H1 (cell line): Measurements from ENCODE around the gene ABCD4. TPM values are rescaled to one million over a fixed set of nuclear protein-coding genes. Genes with fewer than 3 reads are reported as not detected.

Source experiments
- CTCF ChIA-PET: fragments of 300-600 bp; sonication (Branson Sonifier 250); formaldehyde crosslinking; loops from one replicate; lab custom pipeline; 2021; ENCODE audit not compliant: partially characterized antibody; lab: Charles Lee
- POLR2A ChIA-PET: fragments of 300-600 bp; sonication (Branson Sonifier 250); formaldehyde crosslinking; loops from one replicate; lab custom pipeline; 2021; ENCODE audit warnings: inconsistent platforms; ENCODE audit not compliant: partially characterized antibody; lab: Charles Lee
- DNase-seq, 2 experiments: peaks; one replicate each; pipeline versions ENCODE4 v3.0.0 to v3.0.0-alpha.2; 2010 to 2022; ENCODE audit warnings: low spot score in 2 of 2, low read depth in 1 of 2, mixed read lengths in 1 of 2
- FAIRE-seq: peaks from 2 replicates; lab custom pipeline; 2011; peaks lifted over from hg19 to GRCh38; lab: Jason Lieb, UNC
- H2AFZ ChIP-seq: 2 replicates; pipeline ENCODE4 v1.8.1; 2012; ENCODE audit warnings: low read length, inconsistent platforms
- H2AK5ac ChIP-seq: 2 replicates; pipeline ENCODE4 v1.6.1; 2013; ENCODE audit warnings: low read depth, low read length
- H2BK120ac ChIP-seq: replicated peaks from 2 replicates; pipeline ENCODE3; 2013; ENCODE audit warnings: low read depth, low read length, inconsistent platforms
- H2BK12ac ChIP-seq: 2 replicates; pipeline ENCODE4 v1.6.1; 2013; ENCODE audit warnings: low read depth, low read length
- H2BK15ac ChIP-seq: 2 replicates; pipeline ENCODE4 v1.6.1; 2013; ENCODE audit warnings: low read length
- H2BK20ac ChIP-seq: 2 replicates; pipeline ENCODE4 v1.6.1; 2013; ENCODE audit warnings: low read length
- H2BK5ac ChIP-seq: 2 replicates; pipeline ENCODE4 v1.6.1; 2013; ENCODE audit warnings: low read depth, low read length
- H3K14ac ChIP-seq: 2 replicates; pipeline ENCODE4 v1.6.1; 2013; ENCODE audit warnings: inconsistent platforms; ENCODE audit not compliant: insufficient read length
- H3K18ac ChIP-seq: 2 replicates; pipeline ENCODE4 v1.6.1; 2013; ENCODE audit warnings: low read length; ENCODE audit errors: extremely low read depth
- H3K23ac ChIP-seq: 2 replicates; pipeline ENCODE4 v1.6.1; 2013; ENCODE audit warnings: inconsistent platforms; ENCODE audit not compliant: insufficient read length
- H3K23me2 ChIP-seq: 2 replicates; pipeline ENCODE4 v1.6.1; 2013; ENCODE audit warnings: low read depth, low read length
- H3K27ac ChIP-seq: 2 replicates; pipeline ENCODE4 v1.6.1; 2011; ENCODE audit warnings: low read depth, low read length, inconsistent platforms
- H3K27me3 ChIP-seq, 4 experiments: replicated peaks in 1 of 4; 1 replicate in 1 of 4; 2 replicates in 3 of 4; pipeline versions ENCODE4 v1.6.1 to v1.8.1; 2011 to 2013; ENCODE audit warnings: low read length in 3 of 4, mild to moderate bottlenecking in 3 of 4, inconsistent platforms in 2 of 4, mixed read lengths in 2 of 4, moderate library complexity in 1 of 4; ENCODE audit not compliant: control insufficient read depth in 3 of 4, insufficient read depth in 3 of 4; ENCODE audit errors: extremely low read depth in 1 of 4
- H3K36me3 ChIP-seq, 4 experiments: 2 replicates each; pipeline versions ENCODE4 v1.6.1 to v1.8.1; 2011 to 2013; ENCODE audit warnings: mild to moderate bottlenecking in 4 of 4, low read length in 3 of 4, moderate library complexity in 2 of 4, control low read depth in 1 of 4, inconsistent platforms in 1 of 4; ENCODE audit not compliant: insufficient read depth in 4 of 4, control insufficient read depth in 2 of 4
- H3K4ac ChIP-seq: replicated peaks from 2 replicates; pipeline ENCODE3; 2013; ENCODE audit warnings: low read length, low read depth, mixed read lengths, inconsistent platforms; ENCODE audit not compliant: insufficient read length
- H3K4me1 ChIP-seq, 4 experiments: replicated peaks in 1 of 4; 1 replicate in 1 of 4; 2 replicates in 3 of 4; pipeline versions ENCODE4 v1.6.1 to v1.8.1; 2011 to 2013; ENCODE audit warnings: low read length in 3 of 4, inconsistent platforms in 2 of 4, mixed read lengths in 1 of 4; ENCODE audit not compliant: insufficient read depth in 4 of 4, control insufficient read depth in 3 of 4
- H3K4me2 ChIP-seq, 2 experiments: 2 replicates each; pipeline versions ENCODE4 v1.6.1 to v1.8.1; 2011 to 2013; ENCODE audit warnings: low read depth in 2 of 2, low read length in 2 of 2, control low read depth in 1 of 2, inconsistent platforms in 1 of 2, mild to moderate bottlenecking in 1 of 2; ENCODE audit not compliant: insufficient read depth in 1 of 2
- H3K4me3 ChIP-seq, 4 experiments: fragments of 200-600, 300-600 bp in 1 of 4; sonication (generic), shearing (Covaris generic), sonication (Bioruptor Twin) in 1 of 4; 2 replicates each; pipeline versions ENCODE4 v1.5.1 to v1.8.1; 2011 to 2016; ENCODE audit warnings: low read length in 4 of 4, low read depth in 3 of 4, control low read depth in 2 of 4, inconsistent platforms in 2 of 4, mild to moderate bottlenecking in 2 of 4, mixed read lengths in 1 of 4, moderate library complexity in 1 of 4; ENCODE audit not compliant: insufficient read depth in 2 of 4; ENCODE audit errors: extremely low read depth in 1 of 4
- H3K56ac ChIP-seq: replicated peaks from 2 replicates; pipeline ENCODE3; 2013; ENCODE audit warnings: low read depth, mild to moderate bottlenecking, mixed read lengths, low read length, inconsistent platforms; ENCODE audit not compliant: insufficient read length
- H3K79me1 ChIP-seq: 2 replicates; pipeline ENCODE4 v1.6.1; 2013; ENCODE audit warnings: low read depth, low read length, control low read depth
- H3K79me2 ChIP-seq, 2 experiments: 2 replicates each; pipeline versions ENCODE4 v1.6.1 to v1.8.1; 2012 to 2013; ENCODE audit warnings: low read length in 2 of 2, mild to moderate bottlenecking in 2 of 2, inconsistent platforms in 1 of 2; ENCODE audit not compliant: insufficient read depth in 2 of 2, control insufficient read depth in 1 of 2
- H3K9ac ChIP-seq, 4 experiments: replicated peaks in 1 of 4; 1 replicate in 1 of 4; 2 replicates in 3 of 4; pipeline versions ENCODE4 v1.6.1 to v1.8.1; 2011 to 2013; ENCODE audit warnings: low read depth in 3 of 4, low read length in 3 of 4, control low read depth in 2 of 4, mild to moderate bottlenecking in 2 of 4, moderate library complexity in 2 of 4, inconsistent platforms in 1 of 4; ENCODE audit errors: extremely low read depth in 1 of 4
- H3K9me3 ChIP-seq, 2 experiments: 2 replicates each; pipeline versions ENCODE4 v1.6.1 to v1.8.1; 2012 to 2013; ENCODE audit warnings: mild to moderate bottlenecking in 2 of 2, moderate library complexity in 2 of 2, control low read depth in 1 of 2, inconsistent platforms in 1 of 2, low read depth in 1 of 2, low read length in 1 of 2, mixed read lengths in 1 of 2; ENCODE audit not compliant: insufficient read depth in 2 of 2
- H4K20me1 ChIP-seq, 2 experiments: replicated peaks in 1 of 2; 2 replicates each; pipeline versions ENCODE3 to v1.8.1; 2011 to 2013; ENCODE audit warnings: inconsistent platforms in 2 of 2, low read length in 2 of 2, mild to moderate bottlenecking in 1 of 2; ENCODE audit not compliant: insufficient read depth in 2 of 2, control insufficient read depth in 1 of 2
- H4K5ac ChIP-seq: 2 replicates; pipeline ENCODE4 v1.6.1; 2013; ENCODE audit warnings: low read length, low read depth, mixed read lengths, inconsistent platforms; ENCODE audit not compliant: insufficient read length
- H4K8ac ChIP-seq: 2 replicates; pipeline ENCODE4 v1.8.0; 2013; ENCODE audit warnings: mild to moderate bottlenecking, moderate library complexity, low read length, inconsistent platforms; ENCODE audit not compliant: insufficient read depth; ENCODE audit errors: extremely low read depth
- H4K91ac ChIP-seq: replicated peaks from 2 replicates; pipeline ENCODE3; 2013; ENCODE audit warnings: low read length, mixed read lengths, inconsistent platforms; ENCODE audit not compliant: insufficient read length
- ATF2 ChIP-seq: IDR thresholded peaks from 2 replicates; pipeline ENCODE4 v1.6.1; 2012; ENCODE audit warnings: low read length, inconsistent platforms
- CEBPB ChIP-seq: IDR thresholded peaks from 2 replicates; pipeline ENCODE4 v1.6.1; 2012; ENCODE audit warnings: low read depth, low read length
- EGR1 ChIP-seq: IDR thresholded peaks from 2 replicates; pipeline ENCODE4 v1.6.1; 2011; ENCODE audit warnings: low read depth, low read length, borderline replicate concordance
- FOSL1 ChIP-seq: IDR thresholded peaks from 2 replicates; pipeline ENCODE4 v1.6.1; 2011; ENCODE audit warnings: mild to moderate bottlenecking, low read depth, low read length, moderate library complexity; ENCODE audit not compliant: insufficient read depth
- POLR2A ChIP-seq, 2 experiments: IDR thresholded peaks; 1 replicate in 1 of 2; 2 replicates in 1 of 2; pipeline ENCODE4 v1.6.1; 2011; ENCODE audit warnings: low read depth in 2 of 2, low read length in 2 of 2, mild to moderate bottlenecking in 2 of 2; ENCODE audit errors: control extremely low read depth in 1 of 2
- RNF2 ChIP-seq: fragments of 200-900, 300-1000 bp; sonication (generic); IDR thresholded peaks from 2 replicates; pipeline ENCODE4 v1.7.1; 2016; ENCODE audit warnings: borderline replicate concordance, low read depth, mild to moderate bottlenecking, antibody characterized with exemption, low read length; ENCODE audit not compliant: poor library complexity, severe bottlenecking; ENCODE audit errors: missing control alignments
- RXRA ChIP-seq: IDR thresholded peaks from 2 replicates; pipeline ENCODE4 v1.6.1; 2011; ENCODE audit warnings: low read depth, mild to moderate bottlenecking, low read length, moderate library complexity; ENCODE audit not compliant: insufficient read depth
- SIN3A ChIP-seq, 2 experiments: IDR thresholded peaks in 1 of 2; conservative IDR thresholded peaks in 1 of 2; 2 replicates each; pipeline ENCODE4 v1.6.1; 2011 to 2012; ENCODE audit warnings: low read length in 2 of 2, improper control_type of control experiment in 1 of 2, low read depth in 1 of 2, mild to moderate bottlenecking in 1 of 2
- SIX5 ChIP-seq: IDR thresholded peaks from 2 replicates; pipeline ENCODE4 v1.6.1; 2011; ENCODE audit warnings: mild to moderate bottlenecking, low read depth, low read length
- SP1 ChIP-seq: IDR thresholded peaks from 2 replicates; pipeline ENCODE4 v1.6.1; 2011; ENCODE audit warnings: low read depth, low read length
- TAF1 ChIP-seq: IDR thresholded peaks from 2 replicates; pipeline ENCODE4 v1.6.1; 2011; ENCODE audit warnings: mild to moderate bottlenecking, low read depth, low read length
- WGBS, 2 experiments: shearing (Covaris generic) in 1 of 2; methylation state at CpG; one replicate each; pipeline versions ENCODE4 v1.1.6 to v1.1.7; 2013 to 2015; ENCODE audit warnings: low lambda C conversion rate in 2 of 2, mixed read lengths in 2 of 2, inconsistent platforms in 1 of 2, low coverage in 1 of 2, missing lambda C conversion rate in 1 of 2; ENCODE audit not compliant: insufficient replicate concordance in 2 of 2, insufficient coverage in 1 of 2, insufficient read length in 1 of 2; ENCODE audit errors: extremely low coverage in 1 of 2, missing lambda C conversion rate in 1 of 2; 5-methylcytosine and 5-hydroxymethylcytosine counted together
- polyA plus RNA-seq, 7 experiments: library from polyadenylated mRNA; depleted of rRNA in 3 of 7; stranded (reverse) in 5 of 7; unstranded in 2 of 7; fragments of >200 nt in 5 of 7; fragments of 200-250 nt in 2 of 7; gene quantifications; 1 replicate in 5 of 7; 2 replicates in 1 of 7; 4 replicates in 1 of 7; pipeline versions ENCODE4 v1.2.1 to v1.2.3, GENCODE V29; 2011 to 2013; ENCODE audit warnings: missing spikeins in 2 of 7, mixed read lengths in 2 of 7
- total RNA-seq: library from RNA; stranded (reverse); fragmentation: NEBNext Ultra II Directional; extraction: Animal tissue kit (Norgen Biotek cat#: 25700); gene quantifications from 2 replicates; pipeline ENCODE4 v1.2.1, GENCODE V29; 2021

Gene ABCD4
- total and polyA plus RNA-seq, 2 of the 8 experiments (the other 6 are each of a cell fraction or from before 2014, with no cell fraction given), result 47.9 to 97.7 TPM

- WGBS, 2 experiments, result 8% methylated on average over 1 of the region's 1 CpG; no CpG with 5 or more reads in 1 of the 2 experiments
- Histone ChIP-seq H2AK5ac (peak overlapping the region; percentile 57; the same call in 1 of the 2 replicates), H3K23ac (no peak overlapping the region), H4K5ac (peak overlapping the region; percentile 91), H3K4me3 (peak overlapping the region; percentile 87 to 98 (median 90)), H2AFZ (no peak overlapping the region), H4K20me1 (peaks cover 8 to 9% of the 10 kb centered on the region in 2 experiments), H3K4me2 (peak overlapping the region; percentile 95 to 96), H3K79me1 (no peaks in the 10 kb centered on the region), H3K36me3 (peaks cover 0 to 17% (median 0%) of the 10 kb centered on the region in 4 experiments; a peak in 2 of 8 replicates), H4K91ac (peak overlapping the region; percentile 97), H3K9ac (peak overlapping the region in 3 of 4 experiments; percentile 66 to 93 (median 91); a peak in 6 of 7 replicates), H2BK15ac (peak overlapping the region; percentile 83), H2BK5ac (peak overlapping the region; percentile 97), H3K14ac (no peak overlapping the region), H3K79me2 (peaks cover 37 to 67% of the 10 kb centered on the region in 2 experiments), H3K23me2 (peaks cover 30% of the 10 kb centered on the region), H3K9me3 (no peaks in the 10 kb centered on the region), H2BK120ac (peak overlapping the region; percentile 96), H3K56ac (peak overlapping the region; percentile 88), H3K4ac (peak overlapping the region; percentile 92), H3K27me3 (no peaks in the 10 kb centered on the region), H3K18ac (peak overlapping the region; percentile 82), H3K4me1 (peaks cover 4 to 17% (median 12%) of the 10 kb centered on the region in 4 experiments), H4K8ac (peak overlapping the region; percentile 74), H3K27ac (peak overlapping the region; percentile 89), H2BK20ac (peak overlapping the region; percentile 87; the same call in 1 of the 2 replicates), H2BK12ac (peak overlapping the region; percentile 18; the same call in 1 of the 2 replicates)
- FAIRE-seq, result no peak
- ChIA-PET POLR2A (interaction anchor here (0.6 to 15.0 kb wide), 24 partner anchors 9 to 561 kb away, joined by 3 to 282 read pairs (median 4); partner anchors contain the start of gene ABCD4), CTCF (interaction anchor here (0.7 to 8.5 kb wide), 22 partner anchors 8 to 145 kb away, joined by 3 to 49 read pairs (median 4); partner anchors contain the start of genes ABCD4 and NPC2)
- DNase-seq, result no peak
- no peak for TF ChIP-seq SIX5
- TF ChIP-seq POLR2A (IDR thresholded peaks at IDR 0.05; ENCODE audit: control extremely low read depth in 1 of 2, low read depth in 2 of 2, low read length in 2 of 2), result peak in 1 of 2 experiments; percentile 55; a peak in 1 of 3 replicates
- 0 out of 4 replicates have a peak, but pooled peaks of 1 of the 2 experiments have one; percentile 14 for TF ChIP-seq SIN3A (conservative IDR thresholded peaks at IDR 0.05 in 1 of 2, IDR thresholded peaks at IDR 0.05 in 1 of 2; ENCODE audit: low read depth in 1 of 2, low read length in 2 of 2)
- TF ChIP-seq RXRA, result no peak
- TF ChIP-seq TAF1, result peak; percentile 23; the same call in 1 of the 2 replicates
- no peak for TF ChIP-seq CEBPB
- TF ChIP-seq FOSL1, result no peak
- no peak for TF ChIP-seq SP1
- TF ChIP-seq ATF2, result 0 out of 2 replicates have a peak, but pooled peaks have one; percentile 1
- no peak for TF ChIP-seq RNF2
- TF ChIP-seq EGR1, result no peak
Observed at GRCh38 chr14:74347795-74348100, 45.0 kb upstream of the ABCD4 start.
